CD1c-positive myeloid dendritic cell (primary cell): ENCODE data around the gene TSR2.

Source experiments
- DNase-seq: peaks from one replicate; pipeline ENCODE4 v3.0.0-alpha.2; 2016; ENCODE audit errors: extremely low spot score

The TSR2 gene, protein sequence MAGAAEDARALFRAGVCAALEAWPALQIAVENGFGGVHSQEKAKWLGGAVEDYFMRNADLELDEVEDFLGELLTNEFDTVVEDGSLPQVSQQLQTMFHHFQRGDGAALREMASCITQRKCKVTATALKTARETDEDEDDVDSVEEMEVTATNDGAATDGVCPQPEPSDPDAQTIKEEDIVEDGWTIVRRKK

GRCh38 chrX:54439960-54440871, at the start of gene TSR2:
Gene TSR2, plus strand, starts transcription at chrX:54440404. Its CDS starts 18 bp downstream, at chrX:54440422.
- peak; percentile 78 for DNase-seq

DNA sequence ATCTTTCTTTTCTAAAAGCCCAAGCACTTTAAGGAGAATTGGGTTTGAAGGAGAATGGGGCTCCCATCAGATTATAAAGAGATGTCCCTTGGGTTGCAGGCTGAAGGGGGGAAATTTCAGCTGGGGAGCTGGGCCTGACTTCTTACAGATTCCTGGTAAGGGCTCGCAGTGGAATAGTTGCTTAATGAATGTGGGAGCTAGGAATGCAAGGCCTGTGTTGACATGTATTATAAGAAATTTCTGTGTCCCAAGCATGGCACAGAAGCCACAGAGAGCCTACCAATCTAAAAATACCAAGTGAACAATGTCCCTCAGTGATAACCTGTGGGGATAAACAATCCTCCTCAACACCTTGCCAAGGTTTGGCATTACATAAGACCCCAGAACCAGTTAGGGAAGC, 43.1 kb upstream of the TSR2 start:
- no peak for DNase-seq

DNA sequence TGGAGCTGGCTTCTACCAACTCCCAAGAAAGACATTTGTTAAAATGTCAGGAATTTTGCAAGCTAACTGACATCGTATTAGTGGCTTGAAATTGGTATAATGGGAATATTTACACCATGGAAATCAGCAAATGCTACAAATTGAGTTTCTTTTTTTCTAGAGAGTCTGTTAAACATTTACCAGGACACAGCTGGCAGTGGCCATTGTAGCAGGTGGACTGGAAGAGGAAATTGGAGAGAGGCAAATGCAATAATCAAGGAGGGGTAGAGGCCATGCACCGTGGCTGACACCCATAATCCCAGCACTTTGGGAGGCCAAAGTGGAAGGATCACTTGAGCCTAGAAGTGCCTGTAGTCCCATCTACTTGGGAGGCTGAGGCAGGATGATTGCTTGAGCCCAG, 32.9 kb upstream of the TSR2 start:
- DNase-seq = no peak

GRCh38 chrX:54411732-54412131, 28.5 kb upstream of the TSR2 start:
- no peak for DNase-seq

DNA sequence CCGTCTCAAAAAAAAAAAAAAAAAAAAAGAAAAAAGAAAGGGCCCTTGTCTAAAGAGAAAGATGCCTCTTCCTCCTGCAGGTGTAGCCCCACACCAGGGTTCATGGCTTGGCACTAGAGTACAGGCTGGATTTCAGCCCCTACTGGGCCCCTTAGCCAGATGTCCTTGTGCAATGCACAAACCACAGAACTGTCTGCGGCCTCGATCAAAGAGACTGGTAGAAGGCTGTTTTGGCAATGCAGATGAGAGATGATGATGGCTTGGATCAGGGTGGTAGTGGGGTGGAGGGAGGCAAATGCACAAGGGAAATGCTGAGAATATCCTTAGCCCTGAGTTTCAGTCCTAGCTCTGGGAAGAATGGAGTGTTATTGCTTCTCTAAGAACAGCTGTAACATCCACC, 26.5 kb upstream of the TSR2 start:
- DNase-seq = no peak

- no peak for DNase-seq
Observed at GRCh38 chrX:54415534-54416350, 24.5 kb upstream of the TSR2 start.

- DNase-seq = no peak
Observed at GRCh38 chrX:54416965-54417364, 23.2 kb upstream of the TSR2 start.

DNA sequence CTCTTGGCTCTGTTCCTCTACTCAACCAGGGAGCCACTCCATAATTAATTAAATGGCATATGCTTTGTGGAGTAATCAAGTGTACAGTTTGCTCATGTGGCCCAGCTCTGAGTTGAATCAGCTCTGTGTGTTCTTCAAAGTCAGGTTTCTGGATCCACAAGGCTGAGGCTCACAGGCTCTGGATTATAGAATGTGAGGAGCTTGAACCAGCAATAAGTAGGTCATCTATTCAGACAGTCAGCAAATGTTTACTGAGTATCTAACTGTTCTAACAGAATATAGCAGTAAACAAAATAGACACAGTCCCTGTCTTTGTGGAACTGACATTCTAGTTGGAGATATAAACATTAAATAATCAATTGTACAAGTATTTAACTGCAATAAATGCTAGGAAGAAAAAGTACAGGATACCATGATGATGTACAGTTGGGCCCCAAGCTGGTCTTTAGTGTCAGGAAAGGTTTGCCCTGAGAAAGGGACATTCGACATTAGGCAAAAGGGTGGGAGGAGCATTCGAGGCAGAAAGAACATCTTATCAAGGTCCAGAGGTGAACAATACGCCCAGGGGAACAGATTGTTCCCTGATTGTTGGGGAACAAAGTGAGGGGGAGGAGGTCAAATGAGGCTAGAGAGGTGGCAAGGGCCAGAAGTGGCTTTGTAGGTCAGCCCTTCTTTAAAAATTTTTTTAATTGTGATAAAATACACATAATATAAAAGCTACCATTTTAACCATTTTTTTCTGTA, 20.5 kb upstream of the TSR2 start:
- no peak for DNase-seq

- no peak for DNase-seq
Observed at GRCh38 chrX:54422168-54422567, 18.0 kb upstream of the TSR2 start.

GRCh38 chrX:54423161-54423888, 16.9 kb upstream of the TSR2 start:
- no peak for DNase-seq

GRCh38 chrX:54427837-54428424, 12.3 kb upstream of the TSR2 start:
- no peak for DNase-seq

DNA sequence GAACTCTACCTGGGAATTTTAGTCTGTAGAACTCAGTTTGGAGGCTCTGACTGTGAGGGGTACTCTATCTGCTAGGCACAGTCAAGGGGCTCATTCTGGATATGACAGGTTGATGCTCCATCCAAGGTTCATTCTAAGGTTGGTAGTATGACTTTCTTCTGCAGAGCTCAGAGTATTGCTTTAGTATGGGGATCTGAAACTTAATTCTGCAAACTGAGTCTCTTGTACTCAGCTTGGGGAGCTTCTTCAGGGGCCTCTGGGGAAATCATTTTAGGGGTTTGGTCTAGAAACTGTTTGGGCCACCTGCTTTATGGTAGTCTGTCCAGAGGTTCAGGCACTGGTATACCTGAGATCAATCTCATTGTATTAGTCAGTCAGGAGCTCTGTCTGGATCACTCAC, 9.7 kb upstream of the TSR2 start:
- no peak for DNase-seq

- DNase-seq = no peak
Observed at GRCh38 chrX:54435121-54435520, 5.1 kb upstream of the TSR2 start.

GRCh38 chrX:54442790-54443189, 2.6 kb downstream of the TSR2 start:
- DNase-seq = no peak

- DNase-seq = no peak
Observed at GRCh38 chrX:54444752-54445151, 4.5 kb downstream of the TSR2 start.

DNA sequence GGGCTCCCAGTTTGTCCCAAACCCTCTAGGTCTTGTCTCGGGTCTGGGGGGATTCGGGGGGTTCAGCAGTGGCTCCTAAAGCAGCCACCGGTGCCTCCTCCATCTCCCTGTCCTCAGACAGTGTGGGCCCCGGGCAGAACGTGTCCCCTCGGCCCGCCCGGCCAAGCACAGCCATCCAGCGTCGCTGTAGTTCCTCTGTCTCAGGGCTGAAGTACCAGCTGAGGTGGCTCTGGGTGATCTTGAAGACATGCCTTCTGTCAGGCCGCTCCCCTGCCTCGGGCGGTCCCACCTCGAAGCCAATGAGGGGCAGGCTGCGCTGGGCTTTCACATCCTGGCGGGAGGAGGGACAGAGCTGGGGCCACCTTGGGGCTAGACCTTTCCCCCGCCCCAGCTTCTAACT, 5.9 kb downstream of the TSR2 start:
- no peak for DNase-seq

DNA sequence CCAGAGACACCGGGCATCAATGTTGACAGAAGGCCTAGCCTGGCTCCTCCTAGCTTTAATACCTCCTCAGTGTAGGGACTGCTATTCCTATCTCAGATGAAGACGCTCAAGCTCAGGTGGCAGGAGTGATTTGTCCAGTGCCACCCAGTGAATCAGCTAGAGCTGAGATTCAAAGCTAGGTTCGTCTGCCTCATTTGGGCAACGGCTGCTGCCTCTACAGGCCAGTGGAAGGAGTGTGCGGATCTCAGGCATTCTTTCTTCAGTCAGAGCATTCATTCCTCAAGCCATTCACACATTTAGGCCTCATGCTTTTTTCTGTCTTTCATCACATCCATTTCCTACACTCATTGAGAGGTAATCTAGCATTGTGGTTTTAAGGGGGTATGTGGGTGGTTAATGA, 7.3 kb downstream of the TSR2 start:
- no peak for DNase-seq

DNA sequence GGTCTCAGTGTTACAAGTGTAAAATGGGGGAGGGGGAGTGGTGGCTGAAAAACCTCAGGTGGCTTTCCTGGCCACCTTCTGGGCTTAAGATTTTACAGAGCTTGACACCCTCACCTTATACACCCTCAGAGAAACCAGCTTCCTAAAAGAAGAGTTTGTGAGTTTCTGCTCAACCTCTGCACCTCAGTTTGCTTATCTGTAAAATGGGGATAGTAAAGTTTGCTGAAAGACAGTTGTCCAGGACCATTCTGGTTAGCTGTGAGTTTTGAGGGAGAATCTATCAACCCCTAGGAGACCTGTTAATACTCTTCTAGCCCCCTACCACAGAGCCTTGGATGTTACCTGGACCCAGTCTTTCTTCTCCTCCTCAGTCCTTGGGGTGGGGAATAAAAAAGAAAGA, 9.7 kb downstream of the TSR2 start:
- DNase-seq = no peak

GRCh38 chrX:54452920-54453319, 12.7 kb downstream of the TSR2 start:
- no peak for DNase-seq

DNA sequence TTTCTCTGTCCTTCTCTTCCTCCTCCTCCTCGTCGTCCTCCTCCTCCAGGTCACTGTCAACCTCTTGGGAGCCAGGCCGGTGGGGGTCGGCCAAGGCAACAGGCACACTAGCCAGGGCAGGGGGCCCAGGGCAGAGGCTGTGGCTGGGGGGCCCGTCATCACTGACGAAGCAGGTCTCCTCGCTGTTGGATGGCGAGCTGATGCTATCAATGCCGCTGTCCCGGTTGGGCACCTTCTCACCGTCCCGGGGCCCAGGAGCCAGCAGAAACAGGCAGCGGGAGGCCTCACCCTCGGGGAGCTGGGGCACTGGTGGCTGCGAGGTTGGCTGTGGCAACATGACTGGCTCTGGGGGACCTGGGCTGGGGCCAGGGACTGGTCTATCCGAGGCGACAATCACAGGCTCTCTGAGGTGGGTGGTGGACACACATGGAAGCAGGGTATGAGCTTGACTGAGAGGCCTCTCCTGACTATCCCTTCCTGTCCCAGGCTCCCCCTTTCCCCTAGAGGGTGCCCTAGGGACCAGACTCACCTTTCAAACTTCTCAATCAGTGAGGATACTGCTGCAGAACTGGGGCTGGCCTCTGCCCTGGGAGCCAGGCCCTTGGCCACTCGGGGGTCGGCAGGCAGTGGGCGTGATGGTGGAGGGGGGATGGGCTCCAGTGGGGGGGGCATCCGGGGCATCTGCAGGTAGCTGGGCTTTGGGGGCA, 30.0 kb downstream of the TSR2 start:
- no peak for DNase-seq
